ENCODE results near the gene SATB1. TPM values are rescaled to one million over a fixed set of nuclear protein-coding genes. Genes with fewer than 3 reads are reported as not detected.

The SATB1 gene
- total RNA-seq, 1 experiment from 2014 or later: 5.9 TPM

DNA sequence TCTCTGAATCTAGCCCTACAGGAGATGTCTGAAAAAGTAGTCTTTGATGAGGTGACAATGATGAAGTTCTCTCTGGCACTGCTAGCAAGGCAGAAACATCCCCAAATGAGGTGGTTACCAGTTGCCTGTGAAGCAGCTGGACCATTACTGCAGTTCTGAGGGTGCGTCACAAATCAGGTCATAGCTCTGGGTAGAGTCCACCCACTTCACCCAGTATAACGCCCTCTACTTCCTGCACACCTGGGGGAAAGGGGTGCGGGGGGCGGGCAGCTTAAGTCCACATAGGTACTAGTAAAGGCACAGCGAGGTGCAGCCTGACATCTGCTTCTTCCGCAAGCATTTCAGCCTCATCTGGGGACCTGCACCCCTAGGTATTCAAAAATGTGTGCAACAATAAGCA, 13.4 kb upstream of the SATB1 start:
- Histone ChIP-seq H3K9me3 (ENCODE audit: low read length) (no peaks in the 10 kb centered on the region), H3K27me3 (ENCODE audit: low read length) (no peaks in the 10 kb centered on the region), H3K9ac (ENCODE audit: low read length) (no peak overlapping the region), H3K4me1 (ENCODE audit: low read length) (no peaks in the 10 kb centered on the region), H3K27ac (ENCODE audit: low read length) (no peak overlapping the region), H3K4me2 (ENCODE audit: low read depth, low read length, poor library complexity, severe bottlenecking) (no peak overlapping the region), H4K20me1 (ENCODE audit: insufficient read depth, low read depth, low read length) (no peaks in the 10 kb centered on the region), H3K36me3 (ENCODE audit: insufficient read depth, low read length) (no peaks in the 10 kb centered on the region), H3K79me2 (ENCODE audit: low read length) (no peaks in the 10 kb centered on the region), H3K4me3 (ENCODE audit: low read length) (no peak overlapping the region), H2AFZ (ENCODE audit: low read length) (no peak overlapping the region), H3K9me2 (replicated peaks; ENCODE audit: insufficient read depth, low read length) (no peaks in the 10 kb centered on the region)
- DNase-seq: no peak

DNA sequence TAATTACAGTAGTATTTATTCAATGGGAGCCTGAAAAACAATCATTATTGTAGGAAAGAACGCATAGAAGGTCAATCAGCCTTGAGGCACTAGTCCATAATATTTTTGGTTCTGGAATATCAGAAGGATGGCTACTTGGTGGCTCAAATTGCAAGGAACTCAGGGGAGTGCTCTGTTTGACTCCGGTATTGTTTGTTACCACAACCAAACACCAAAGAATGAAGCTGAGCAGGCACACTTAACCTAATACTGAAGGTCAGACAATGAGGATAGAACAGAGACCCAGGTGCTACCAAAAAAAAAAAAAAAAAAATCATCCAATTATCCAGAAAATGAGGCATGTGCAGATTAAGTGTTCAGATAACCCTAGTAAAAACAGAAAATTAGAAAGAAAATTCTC, 11.1 kb upstream of the SATB1 start:
- Histone ChIP-seq H2AFZ (ENCODE audit: low read length) (no peak overlapping the region), H3K4me3 (ENCODE audit: low read length) (no peak overlapping the region), H3K4me1 (ENCODE audit: low read length) (no peaks in the 10 kb centered on the region), H3K36me3 (ENCODE audit: insufficient read depth, low read length) (no peaks in the 10 kb centered on the region), H3K9me2 (replicated peaks; ENCODE audit: insufficient read depth, low read length) (no peaks in the 10 kb centered on the region), H3K9ac (ENCODE audit: low read length) (no peak overlapping the region), H3K27me3 (ENCODE audit: low read length) (no peaks in the 10 kb centered on the region), H3K4me2 (ENCODE audit: low read depth, low read length, poor library complexity, severe bottlenecking) (no peak overlapping the region), H3K79me2 (ENCODE audit: low read length) (no peaks in the 10 kb centered on the region), H3K27ac (ENCODE audit: low read length) (no peak overlapping the region), H3K9me3 (ENCODE audit: low read length) (no peaks in the 10 kb centered on the region), H4K20me1 (ENCODE audit: insufficient read depth, low read depth, low read length) (no peaks in the 10 kb centered on the region)
- no peak for DNase-seq

DNA sequence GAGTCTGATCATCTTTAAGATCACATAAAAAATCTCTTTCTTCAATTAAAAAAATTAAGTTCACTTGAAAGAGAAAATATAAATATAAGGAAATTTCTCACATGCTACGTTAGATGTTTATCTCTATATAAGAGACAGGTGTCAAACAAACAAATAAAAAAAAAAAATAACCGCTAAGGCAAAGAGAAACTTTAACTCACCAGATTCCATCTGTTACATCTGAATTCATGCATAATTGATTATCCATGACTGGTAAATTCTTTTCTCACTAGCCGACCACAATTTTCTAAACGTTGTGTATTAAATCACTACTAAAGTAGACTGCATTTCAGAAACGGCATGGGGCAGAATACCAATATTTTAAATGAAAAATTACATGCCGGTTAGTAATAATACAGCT, 9.6 kb upstream of the SATB1 start:
- no peaks in the 10 kb centered on the region for H3K9me2 ChIP-seq (replicated peaks; ENCODE audit: insufficient read depth, low read length)
- H3K4me2 ChIP-seq (ENCODE audit: low read depth, low read length, poor library complexity, severe bottlenecking): no peak overlapping the region
- DNase-seq: no peak
- no peak overlapping the region for H3K4me3 ChIP-seq (ENCODE audit: low read length)
- no peaks in the 10 kb centered on the region for H3K79me2 ChIP-seq (ENCODE audit: low read length)
- no peaks in the 10 kb centered on the region for H3K9me3 ChIP-seq (ENCODE audit: low read length)
- H3K27ac ChIP-seq (ENCODE audit: low read length): no peak overlapping the region
- H3K4me1 ChIP-seq (ENCODE audit: low read length): no peaks in the 10 kb centered on the region
- no peaks in the 10 kb centered on the region for H4K20me1 ChIP-seq (ENCODE audit: insufficient read depth, low read depth, low read length)
- H3K27me3 ChIP-seq (ENCODE audit: low read length): no peaks in the 10 kb centered on the region
- H2AFZ ChIP-seq (ENCODE audit: low read length): no peak overlapping the region
- no peak overlapping the region for H3K9ac ChIP-seq (ENCODE audit: low read length)
- H3K36me3 ChIP-seq (ENCODE audit: insufficient read depth, low read length): no peaks in the 10 kb centered on the region

DNA sequence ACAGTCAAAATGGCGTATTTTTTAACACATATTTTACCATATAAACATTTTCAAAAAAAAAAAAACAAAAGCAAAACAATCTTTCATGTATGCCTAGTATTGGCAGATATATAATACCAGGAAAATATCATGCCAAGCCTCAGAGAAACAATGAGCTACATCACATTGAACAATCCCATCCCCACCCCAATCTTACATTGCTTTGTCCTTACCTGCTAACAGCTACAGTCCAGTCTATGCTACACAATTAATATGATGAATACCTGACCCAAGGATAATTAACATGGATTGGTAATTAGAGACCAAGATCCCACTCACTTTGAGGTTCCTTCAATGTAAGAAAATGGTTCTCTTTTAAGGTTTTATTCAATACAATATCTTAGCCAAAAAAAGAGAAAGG, 7.6 kb upstream of the SATB1 start:
- no peaks in the 10 kb centered on the region for H4K20me1 ChIP-seq (ENCODE audit: insufficient read depth, low read depth, low read length)
- no peaks in the 10 kb centered on the region for H3K27me3 ChIP-seq (ENCODE audit: low read length)
- DNase-seq: no peak
- no peaks in the 10 kb centered on the region for H3K9me2 ChIP-seq (replicated peaks; ENCODE audit: insufficient read depth, low read length)
- H2AFZ ChIP-seq (ENCODE audit: low read length): no peak overlapping the region
- H3K27ac ChIP-seq (ENCODE audit: low read length): no peak overlapping the region
- H3K4me3 ChIP-seq (ENCODE audit: low read length): no peak overlapping the region
- H3K9ac ChIP-seq (ENCODE audit: low read length): no peak overlapping the region
- no peaks in the 10 kb centered on the region for H3K36me3 ChIP-seq (ENCODE audit: insufficient read depth, low read length)
- no peaks in the 10 kb centered on the region for H3K4me1 ChIP-seq (ENCODE audit: low read length)
- no peaks in the 10 kb centered on the region for H3K9me3 ChIP-seq (ENCODE audit: low read length)
- H3K79me2 ChIP-seq (ENCODE audit: low read length): no peaks in the 10 kb centered on the region
- H3K4me2 ChIP-seq (ENCODE audit: low read depth, low read length, poor library complexity, severe bottlenecking): no peak overlapping the region

DNA sequence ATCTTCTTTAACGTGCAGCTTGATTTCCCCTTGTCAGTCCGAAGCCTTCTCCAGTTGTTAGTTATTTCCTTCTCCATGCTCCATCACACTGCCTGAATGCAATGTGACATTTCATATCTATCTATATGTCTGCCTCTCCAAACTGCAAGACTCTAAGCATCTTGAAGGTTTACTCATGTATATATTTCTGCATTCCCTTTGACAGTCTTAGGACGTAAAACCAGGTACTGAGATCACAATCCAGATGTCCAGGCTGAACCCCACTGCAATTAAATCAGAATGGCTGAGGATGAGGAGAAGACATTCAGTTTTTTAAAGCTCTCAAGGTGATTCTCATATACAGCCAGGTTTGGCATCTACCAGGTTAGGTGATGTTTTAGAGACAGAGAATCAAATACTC, 6.1 kb upstream of the SATB1 start:
- Histone ChIP-seq H3K27me3 (ENCODE audit: low read length) (no peaks in the 10 kb centered on the region), H3K9me2 (replicated peaks; ENCODE audit: insufficient read depth, low read length) (no peaks in the 10 kb centered on the region), H3K4me3 (ENCODE audit: low read length) (no peak overlapping the region), H3K4me2 (ENCODE audit: low read depth, low read length, poor library complexity, severe bottlenecking) (no peak overlapping the region), H4K20me1 (ENCODE audit: insufficient read depth, low read depth, low read length) (no peaks in the 10 kb centered on the region), H3K27ac (ENCODE audit: low read length) (no peak overlapping the region), H3K9ac (ENCODE audit: low read length) (no peak overlapping the region), H2AFZ (ENCODE audit: low read length) (no peak overlapping the region), H3K36me3 (ENCODE audit: insufficient read depth, low read length) (no peaks in the 10 kb centered on the region), H3K79me2 (ENCODE audit: low read length) (no peaks in the 10 kb centered on the region), H3K4me1 (ENCODE audit: low read length) (no peaks in the 10 kb centered on the region; the same call in 1 of the 2 replicates), H3K9me3 (ENCODE audit: low read length) (no peaks in the 10 kb centered on the region)
- DNase-seq: no peak

DNA sequence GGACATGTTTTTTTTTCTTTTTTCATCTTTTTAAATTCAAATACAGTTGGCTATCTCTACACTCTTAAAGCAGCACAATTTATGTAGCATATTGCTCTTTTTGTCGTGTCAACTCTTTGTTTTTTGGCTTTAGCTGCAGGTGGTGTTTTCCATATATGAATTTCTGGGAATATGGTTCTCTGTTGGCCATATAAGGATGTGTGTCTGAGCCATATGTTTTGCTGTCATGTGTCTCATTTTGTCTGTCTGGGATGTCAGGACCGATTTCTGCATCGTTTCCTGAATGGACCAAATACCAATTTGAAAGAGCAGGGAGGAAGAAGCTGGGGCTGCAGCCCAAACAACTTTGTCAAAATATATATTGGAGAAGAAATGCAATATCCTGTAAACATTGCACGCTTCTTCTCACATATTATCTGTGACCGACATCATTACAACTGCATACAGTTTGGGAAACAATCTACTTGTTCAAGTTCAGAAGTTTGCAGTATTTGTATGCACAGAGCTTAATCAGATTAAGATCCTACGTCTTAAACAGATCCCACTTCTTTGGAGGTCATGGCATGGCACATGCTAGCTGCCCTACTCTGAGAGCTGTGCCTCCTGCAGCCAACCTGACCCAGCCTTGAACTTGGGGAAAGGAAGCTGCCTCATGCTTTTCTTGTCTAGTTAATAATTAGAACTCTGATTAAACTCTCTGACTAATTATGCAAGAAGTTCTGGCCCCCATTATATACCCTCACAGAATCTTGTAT, 4.0 kb upstream of the SATB1 start:
- no peak overlapping the region for H2AFZ ChIP-seq (ENCODE audit: low read length)
- no peaks in the 10 kb centered on the region for H3K9me3 ChIP-seq (ENCODE audit: low read length)
- no peaks in the 10 kb centered on the region for H3K36me3 ChIP-seq (ENCODE audit: insufficient read depth, low read length)
- H4K20me1 ChIP-seq (ENCODE audit: insufficient read depth, low read depth, low read length): no peaks in the 10 kb centered on the region
- no peaks in the 10 kb centered on the region for H3K27me3 ChIP-seq (ENCODE audit: low read length)
- no peak overlapping the region for H3K4me2 ChIP-seq (ENCODE audit: low read depth, low read length, poor library complexity, severe bottlenecking)
- H3K79me2 ChIP-seq (ENCODE audit: low read length): no peaks in the 10 kb centered on the region
- H3K27ac ChIP-seq (ENCODE audit: low read length): no peak overlapping the region
- DNase-seq: no peak
- H3K4me3 ChIP-seq (ENCODE audit: low read length): no peak overlapping the region
- peaks cover 12% of the 10 kb centered on the region for H3K4me1 ChIP-seq (ENCODE audit: low read length)
- H3K9me2 ChIP-seq (replicated peaks; ENCODE audit: insufficient read depth, low read length): no peaks in the 10 kb centered on the region
- no peak overlapping the region for H3K9ac ChIP-seq (ENCODE audit: low read length)

DNA sequence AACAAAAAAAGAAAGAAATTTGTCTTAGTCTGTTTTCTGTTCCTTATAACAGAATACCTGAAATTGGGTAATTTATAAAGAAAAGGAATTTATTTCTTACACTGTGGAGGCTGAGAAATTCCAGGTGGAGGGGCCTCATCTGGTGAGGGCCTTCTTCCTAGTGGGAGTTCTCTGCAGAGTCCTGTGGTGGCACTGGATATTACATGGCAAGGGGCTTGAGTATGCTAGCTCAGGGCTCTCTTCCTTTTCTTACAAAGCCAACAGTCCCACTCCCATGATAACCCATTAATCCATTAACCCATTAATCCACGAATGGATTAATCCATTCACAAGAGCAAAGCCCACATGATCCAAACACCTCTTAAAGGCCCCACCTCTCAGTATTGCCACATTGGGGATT, 2.9 kb upstream of the SATB1 start:
- Histone ChIP-seq H3K4me3 (ENCODE audit: low read length) (no peak overlapping the region), H3K27ac (ENCODE audit: low read length) (no peak overlapping the region), H3K9me3 (ENCODE audit: low read length) (no peaks in the 10 kb centered on the region), H3K79me2 (ENCODE audit: low read length) (no peaks in the 10 kb centered on the region), H3K9ac (ENCODE audit: low read length) (no peak overlapping the region), H4K20me1 (ENCODE audit: insufficient read depth, low read depth, low read length) (no peaks in the 10 kb centered on the region), H3K9me2 (replicated peaks; ENCODE audit: insufficient read depth, low read length) (no peaks in the 10 kb centered on the region), H3K4me1 (ENCODE audit: low read length) (peaks cover 21% of the 10 kb centered on the region), H2AFZ (ENCODE audit: low read length) (no peak overlapping the region), H3K4me2 (ENCODE audit: low read depth, low read length, poor library complexity, severe bottlenecking) (no peak overlapping the region), H3K36me3 (ENCODE audit: insufficient read depth, low read length) (no peaks in the 10 kb centered on the region), H3K27me3 (ENCODE audit: low read length) (no peaks in the 10 kb centered on the region)
- no peak for DNase-seq

DNA sequence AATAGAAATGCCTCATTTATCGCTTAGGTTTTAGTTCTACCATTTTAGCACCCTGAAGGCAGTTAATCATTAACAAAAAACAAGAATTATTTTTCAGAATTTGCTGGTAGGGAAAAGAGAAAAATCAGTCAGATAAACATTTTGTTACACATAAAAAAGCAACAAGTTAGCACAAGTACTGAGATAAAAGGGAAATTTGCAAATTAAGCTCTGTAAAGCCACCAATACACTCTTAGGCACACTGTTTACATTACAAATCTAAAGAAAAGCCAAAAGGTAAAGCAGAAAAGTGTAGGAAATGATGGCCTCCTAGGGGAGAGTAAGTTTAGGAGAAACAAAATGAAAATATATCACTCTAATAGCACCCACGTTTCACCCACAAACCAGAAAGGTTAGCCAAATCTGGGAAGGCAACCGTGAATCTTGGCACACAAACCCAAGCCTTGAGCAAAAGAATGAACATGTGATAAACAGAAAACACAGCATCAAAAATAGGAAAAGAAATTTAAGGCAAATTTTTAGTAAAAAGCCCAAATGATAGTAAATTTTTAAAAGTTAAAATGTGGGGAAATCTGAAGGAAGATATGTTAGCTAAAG, 1.6 kb upstream of the SATB1 start:
- no peaks in the 10 kb centered on the region for H3K79me2 ChIP-seq (ENCODE audit: low read length)
- H3K36me3 ChIP-seq (ENCODE audit: insufficient read depth, low read length): no peaks in the 10 kb centered on the region
- no peaks in the 10 kb centered on the region for H4K20me1 ChIP-seq (ENCODE audit: insufficient read depth, low read depth, low read length)
- H2AFZ ChIP-seq (ENCODE audit: low read length): no peak overlapping the region
- H3K27me3 ChIP-seq (ENCODE audit: low read length): no peaks in the 10 kb centered on the region
- no peak overlapping the region for H3K27ac ChIP-seq (ENCODE audit: low read length)
- H3K4me3 ChIP-seq (ENCODE audit: low read length): no peak overlapping the region
- H3K4me1 ChIP-seq (ENCODE audit: low read length): peaks cover 21% of the 10 kb centered on the region
- no peak for DNase-seq
- no peaks in the 10 kb centered on the region for H3K9me3 ChIP-seq (ENCODE audit: low read length)
- H3K4me2 ChIP-seq (ENCODE audit: low read depth, low read length, poor library complexity, severe bottlenecking): no peak overlapping the region
- no peak overlapping the region for H3K9ac ChIP-seq (ENCODE audit: low read length)
- H3K9me2 ChIP-seq (replicated peaks; ENCODE audit: insufficient read depth, low read length): no peaks in the 10 kb centered on the region
